HG02852 (cell line): ENCODE data around the gene LENG9.
"Not testable (repeated sequence)": the region's sequence is repeated elsewhere in the genome, so short reads cannot be mapped to it uniquely, and the experiment has no call there.

ENCODE experiments used
- ATAC-seq: cut with Tn5 transposase; IDR thresholded peaks from one replicate; pipeline ENCODE4 v1.9.1; 2021; ENCODE audit warnings: mild to moderate bottlenecking, moderate library complexity; ENCODE audit not compliant: unreplicated experiment

LENG9 gene

GRCh38 chr19:54478677-54479266 lies 15.2 kb upstream of the LENG9 start:
- ATAC-seq = no peak

- ATAC-seq = no peak
Observed at GRCh38 chr19:54477650-54478049, 14.1 kb upstream of the LENG9 start.

GRCh38 chr19:54475706-54476105 lies 12.1 kb upstream of the LENG9 start:
- no peak for ATAC-seq

GRCh38 chr19:54473892-54474372 lies 10.4 kb upstream of the LENG9 start:
- no peak for ATAC-seq

- no peak for ATAC-seq
Observed at GRCh38 chr19:54473071-54473891, 9.7 kb upstream of the LENG9 start, which contains the start of gene CDC42EP5. Gene CDC42EP5 (minus strand): TSS chr19:54473296. CDS start chr19:54465547, 7,749 bp downstream.

- ATAC-seq = no peak
Observed at GRCh38 chr19:54470991-54471782, 7.6 kb upstream of the LENG9 start.

- ATAC-seq = no peak
Observed at GRCh38 chr19:54470276-54470887, 6.8 kb upstream of the LENG9 start.

- no peak for ATAC-seq
Observed at GRCh38 chr19:54469496-54469934, 5.9 kb upstream of the LENG9 start.

GRCh38 chr19:54466110-54466480 lies 2.5 kb upstream of the LENG9 start:
- ATAC-seq = not testable (repeated sequence)

- ATAC-seq = no peak
Observed at GRCh38 chr19:54465426-54466109, 2.0 kb upstream of the LENG9 start.

- ATAC-seq = peak; percentile 35
Observed at GRCh38 chr19:54464630-54465425, 1.2 kb upstream of the LENG9 start.

- peak; percentile 53 for ATAC-seq
Observed at GRCh38 chr19:54464044-54464629, 559 bp upstream of the LENG9 start.

- ATAC-seq = peak; percentile 9
Observed at GRCh38 chr19:54462655-54463530, 685 bp downstream of the LENG9 start.

GRCh38 chr19:54462047-54462654 lies 1.4 kb downstream of the LENG9 start:
- no peak for ATAC-seq

- no peak for ATAC-seq
Observed at GRCh38 chr19:54461613-54462012, 2.0 kb downstream of the LENG9 start.

- ATAC-seq = no peak
Observed at GRCh38 chr19:54461210-54461609, 2.4 kb downstream of the LENG9 start.

- no peak for ATAC-seq
Observed at GRCh38 chr19:54460230-54461005, 3.2 kb downstream of the LENG9 start.
